ENCODE data around the gene C11orf98.
"Not testable (repeated sequence)": the region's sequence is repeated elsewhere in the genome, so short reads cannot be mapped to it uniquely, and the experiment has no call there.

Gene C11orf98

DNA sequence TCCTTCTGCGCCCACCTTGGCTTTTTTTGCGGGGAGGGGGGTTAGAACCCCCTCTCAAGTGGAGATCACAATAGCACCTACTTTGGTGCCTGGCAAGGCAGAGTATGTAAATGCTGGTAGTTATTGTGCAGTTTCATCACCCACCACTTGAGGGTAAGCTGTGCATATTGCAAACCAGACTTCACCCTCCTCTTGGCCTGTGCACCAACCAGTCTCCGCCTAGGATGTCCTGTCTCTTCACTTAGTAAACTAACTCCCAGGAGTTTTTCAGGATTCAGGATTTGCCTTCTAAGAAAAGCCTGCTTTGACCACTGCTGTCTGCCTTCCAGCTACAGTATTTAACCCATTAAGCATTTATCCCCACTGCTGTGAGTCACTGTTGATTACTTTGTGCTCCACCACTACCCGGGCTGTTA lies 15.8 kb upstream of the C11orf98 start:
- H3K4me1 ChIP-seq (ENCODE audit: control insufficient read depth in 1 of 2, insufficient read depth in 2 of 2, low read length in 2 of 2) = peaks cover 6 to 26% of the 10 kb centered on the region in 2 donors
- peaks cover 13 to 19% of the 10 kb centered on the region in 2 donors for H3K36me3 ChIP-seq (ENCODE audit: control insufficient read depth in 1 of 2, insufficient read depth in 2 of 2, low read length in 2 of 2)
- H3K9me3 ChIP-seq (ENCODE audit: control insufficient read depth in 1 of 2, low read length in 2 of 2) = no peaks in the 10 kb centered on the region
- H3K27ac ChIP-seq (ENCODE audit: low read length) = no peak overlapping the region
- H3K4me3 ChIP-seq (ENCODE audit: low read depth in 1 of 2, low read length in 2 of 2) = no peak overlapping the region
- no peaks in the 10 kb centered on the region for H3K27me3 ChIP-seq (ENCODE audit: low read depth, low read length)

DNA sequence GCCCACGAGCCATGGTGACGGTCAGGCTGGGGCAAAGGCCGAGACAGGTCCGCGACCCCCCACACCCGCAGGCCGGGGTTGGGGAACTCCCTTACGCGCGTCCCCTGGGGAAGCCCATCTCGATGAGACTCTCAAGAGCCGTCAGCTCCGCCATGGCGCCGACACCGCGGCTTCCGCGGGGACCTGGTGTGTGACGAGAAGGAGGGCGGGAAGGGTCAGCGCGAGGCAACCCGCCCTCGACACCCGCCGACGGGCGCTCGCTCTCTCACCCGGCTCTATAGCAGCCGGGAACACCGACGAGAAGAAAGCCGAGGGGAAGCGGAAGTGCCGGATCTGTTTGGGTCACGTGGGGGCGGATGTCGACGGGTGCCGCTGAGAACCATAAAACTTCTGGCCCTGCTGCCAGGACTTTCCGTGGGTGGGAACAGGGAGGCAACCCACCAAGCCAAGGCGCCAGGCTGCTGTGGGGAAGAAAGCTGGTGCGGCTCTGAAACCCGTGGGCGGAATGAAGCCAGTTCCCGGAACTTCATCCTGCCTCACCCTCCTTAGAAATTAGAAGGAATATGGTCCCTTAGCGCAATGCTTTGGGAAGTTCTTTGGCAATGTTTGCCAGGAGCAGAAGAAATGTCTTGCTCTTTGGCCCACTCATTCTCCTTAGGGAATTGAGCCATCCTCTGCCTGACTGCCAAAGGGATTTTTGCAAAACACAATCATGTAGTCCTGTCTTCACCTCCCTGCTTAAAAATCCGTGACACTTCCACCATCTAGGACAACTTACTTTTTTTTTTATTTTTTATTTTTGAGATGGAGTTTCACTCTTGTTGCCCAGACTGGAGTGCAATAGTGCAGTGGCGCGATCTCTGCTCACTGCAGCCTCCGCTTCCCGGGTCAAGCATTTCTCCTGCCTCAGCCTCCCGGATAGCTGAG lies 14.0 kb upstream of the C11orf98 start, which contains the start of gene UBXN1:
TSS of gene UBXN1 (minus strand) at position 304 of the 927 bp plus-strand sequence. CDS start at position 154, 150 bp downstream.
- H3K27ac ChIP-seq (ENCODE audit: low read length) = peak within 1 kb of the TSS; percentile 83
- no peaks in the 10 kb centered on the region for H3K27me3 ChIP-seq (ENCODE audit: low read depth, low read length)
- peaks cover 6 to 26% of the 10 kb centered on the region in 2 donors for H3K4me1 ChIP-seq (ENCODE audit: control insufficient read depth in 1 of 2, insufficient read depth in 2 of 2, low read length in 2 of 2)
- peak within 1 kb of the TSS; percentile 84 to 96 for H3K4me3 ChIP-seq (ENCODE audit: low read depth in 1 of 2, low read length in 2 of 2)
- H3K36me3 ChIP-seq (ENCODE audit: control insufficient read depth in 1 of 2, insufficient read depth in 2 of 2, low read length in 2 of 2) = peaks cover 13 to 24% of the 10 kb centered on the region in 2 donors
- no peaks in the 10 kb centered on the region for H3K9me3 ChIP-seq (ENCODE audit: control insufficient read depth in 1 of 2, low read length in 2 of 2)

DNA sequence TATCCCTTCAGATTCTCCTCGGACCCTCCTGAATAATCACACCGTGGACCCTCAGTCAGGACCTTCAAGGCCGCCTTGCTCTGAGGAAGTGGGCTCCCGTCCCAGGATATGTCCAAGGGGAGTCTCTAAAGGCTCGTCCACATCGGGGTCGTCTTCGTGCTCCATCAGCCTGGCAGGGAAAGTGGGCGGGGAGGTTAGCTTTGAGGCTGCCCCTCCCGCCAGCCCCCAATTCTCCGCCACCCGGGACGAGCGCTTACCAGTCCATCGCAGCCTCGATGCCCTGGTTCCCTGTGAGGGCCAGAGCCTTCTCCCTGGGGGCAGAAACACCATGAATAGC lies 13.4 kb upstream of the C11orf98 start:
- Histone ChIP-seq H3K4me3 (ENCODE audit: low read depth in 1 of 2, low read length in 2 of 2) (peak overlapping the region; percentile 84 to 96), H3K27me3 (ENCODE audit: low read depth, low read length) (no peaks in the 10 kb centered on the region), H3K36me3 (ENCODE audit: control insufficient read depth in 1 of 2, insufficient read depth in 2 of 2, low read length in 2 of 2) (peaks cover 13 to 24% of the 10 kb centered on the region in 2 donors), H3K9me3 (ENCODE audit: control insufficient read depth in 1 of 2, low read length in 2 of 2) (no peaks in the 10 kb centered on the region), H3K27ac (ENCODE audit: low read length) (peak overlapping the region; percentile 83), H3K4me1 (ENCODE audit: control insufficient read depth in 1 of 2, insufficient read depth in 2 of 2, low read length in 2 of 2) (peaks cover 6 to 29% of the 10 kb centered on the region in 2 donors)

DNA sequence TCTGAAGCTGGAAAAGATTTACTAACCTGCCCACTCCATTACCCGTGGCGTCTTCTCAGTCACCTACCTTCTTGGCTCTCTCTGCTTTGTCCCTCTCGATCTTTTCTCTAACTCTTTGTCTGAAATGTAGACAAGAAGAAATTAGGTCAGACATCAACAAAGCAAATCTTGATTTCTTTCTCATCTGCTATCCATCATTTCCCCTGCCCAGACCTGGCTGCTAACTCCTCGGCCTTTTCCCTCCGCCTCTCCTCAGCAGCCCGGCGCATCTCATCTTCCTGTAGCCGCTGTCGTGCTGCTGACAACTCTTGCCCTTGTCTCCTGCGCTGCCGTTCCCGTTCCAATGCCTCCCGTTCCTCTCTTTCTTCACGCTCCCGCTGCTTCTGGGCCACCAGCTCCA lies 12.7 kb upstream of the C11orf98 start:
- Histone ChIP-seq H3K9me3 (ENCODE audit: control insufficient read depth in 1 of 2, low read length in 2 of 2) (no peaks in the 10 kb centered on the region), H3K4me3 (ENCODE audit: low read depth in 1 of 2, low read length in 2 of 2) (peak overlapping the region; percentile 84 to 96), H3K36me3 (ENCODE audit: control insufficient read depth in 1 of 2, insufficient read depth in 2 of 2, low read length in 2 of 2) (peaks cover 13 to 24% of the 10 kb centered on the region in 2 donors), H3K4me1 (ENCODE audit: control insufficient read depth in 1 of 2, insufficient read depth in 2 of 2, low read length in 2 of 2) (peaks cover 6 to 35% of the 10 kb centered on the region in 2 donors), H3K27me3 (ENCODE audit: low read depth, low read length) (no peaks in the 10 kb centered on the region), H3K27ac (ENCODE audit: low read length) (peak overlapping the region; percentile 83)

DNA sequence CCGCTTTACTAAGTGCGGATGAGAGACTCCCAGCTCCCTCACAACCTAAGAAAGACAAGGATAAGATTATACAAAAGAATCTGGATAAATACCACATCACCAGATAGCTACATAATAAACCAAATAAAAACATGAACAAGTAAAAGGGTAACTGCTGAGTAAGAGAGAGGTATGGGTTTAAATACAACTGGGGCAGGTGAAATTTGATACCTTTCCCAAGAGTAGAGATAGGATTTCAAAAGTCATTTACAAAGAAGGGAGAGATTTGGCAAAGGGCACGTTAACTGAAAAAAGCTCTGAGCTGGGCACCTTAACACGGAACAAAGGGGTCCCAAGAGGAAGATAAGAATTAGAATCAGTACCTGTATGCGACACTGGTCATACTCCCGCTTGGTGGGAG lies 12.1 kb upstream of the C11orf98 start:
- Histone ChIP-seq H3K4me1 (ENCODE audit: control insufficient read depth in 1 of 2, insufficient read depth in 2 of 2, low read length in 2 of 2) (peaks cover 6 to 41% of the 10 kb centered on the region in 2 donors), H3K27ac (ENCODE audit: low read length) (no peak overlapping the region), H3K27me3 (ENCODE audit: low read depth, low read length) (no peaks in the 10 kb centered on the region), H3K4me3 (ENCODE audit: low read depth in 1 of 2, low read length in 2 of 2) (no peak overlapping the region), H3K9me3 (ENCODE audit: control insufficient read depth in 1 of 2, low read length in 2 of 2) (no peaks in the 10 kb centered on the region), H3K36me3 (ENCODE audit: control insufficient read depth in 1 of 2, insufficient read depth in 2 of 2, low read length in 2 of 2) (peaks cover 13 to 24% of the 10 kb centered on the region in 2 donors)

DNA sequence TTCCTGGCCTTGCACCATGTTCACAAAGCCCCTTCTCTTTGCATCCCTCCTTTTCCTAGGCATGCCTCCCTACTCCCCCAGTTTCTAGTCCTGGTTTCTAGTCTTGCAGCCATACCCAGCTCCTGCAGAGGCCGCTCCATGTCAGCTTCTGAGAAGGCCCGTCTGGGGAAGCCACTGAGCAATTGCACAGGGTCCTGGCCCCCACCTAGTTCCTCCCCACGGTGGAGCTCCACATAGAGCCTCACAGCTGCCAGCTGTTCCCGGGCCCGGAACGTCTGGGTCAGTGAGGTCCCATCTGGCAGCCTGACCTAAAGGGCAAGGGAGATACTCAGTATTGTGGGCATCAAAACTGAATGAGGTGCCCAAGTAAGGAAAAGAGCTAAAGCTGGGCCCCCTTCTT lies 11.7 kb upstream of the C11orf98 start:
- no peaks in the 10 kb centered on the region for H3K9me3 ChIP-seq (ENCODE audit: control insufficient read depth in 1 of 2, low read length in 2 of 2)
- no peaks in the 10 kb centered on the region for H3K27me3 ChIP-seq (ENCODE audit: low read depth, low read length)
- no peak overlapping the region for H3K4me3 ChIP-seq (ENCODE audit: low read depth in 1 of 2, low read length in 2 of 2)
- H3K4me1 ChIP-seq (ENCODE audit: control insufficient read depth in 1 of 2, insufficient read depth in 2 of 2, low read length in 2 of 2) = peaks cover 6 to 41% of the 10 kb centered on the region in 2 donors
- peaks cover 13 to 24% of the 10 kb centered on the region in 2 donors for H3K36me3 ChIP-seq (ENCODE audit: control insufficient read depth in 1 of 2, insufficient read depth in 2 of 2, low read length in 2 of 2)
- H3K27ac ChIP-seq (ENCODE audit: low read length) = no peak overlapping the region

DNA sequence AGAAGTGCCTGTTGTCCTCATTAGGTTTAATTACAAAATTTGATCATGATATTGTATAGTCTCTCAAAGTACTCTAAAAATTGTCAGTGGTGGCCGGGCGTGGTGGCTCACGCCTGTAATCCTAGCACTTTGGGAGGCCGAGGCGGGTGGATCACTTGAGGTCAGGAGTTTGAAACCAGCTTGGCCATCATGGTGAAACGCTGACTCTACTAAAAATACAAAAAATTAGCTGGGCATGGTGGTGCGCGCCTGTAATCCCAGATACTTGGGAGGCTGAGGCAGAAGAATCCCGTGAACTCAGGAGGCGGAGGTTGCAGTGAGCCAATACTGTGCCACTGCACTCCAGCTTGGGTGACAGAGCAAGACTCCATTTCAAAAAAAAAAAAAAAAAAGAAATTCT lies 10.4 kb upstream of the C11orf98 start:
- H3K4me3 ChIP-seq (ENCODE audit: low read depth in 1 of 2, low read length in 2 of 2); H3K27ac ChIP-seq (ENCODE audit: low read length); H3K9me3 ChIP-seq (ENCODE audit: control insufficient read depth in 1 of 2, low read length in 2 of 2); H3K27me3 ChIP-seq (ENCODE audit: low read depth, low read length): not testable (repeated sequence)
- peaks cover 6 to 47% of the 10 kb centered on the region in 2 donors for H3K4me1 ChIP-seq (ENCODE audit: control insufficient read depth in 1 of 2, insufficient read depth in 2 of 2, low read length in 2 of 2)
- peaks cover 13 to 24% of the 10 kb centered on the region in 2 donors for H3K36me3 ChIP-seq (ENCODE audit: control insufficient read depth in 1 of 2, insufficient read depth in 2 of 2, low read length in 2 of 2)

DNA sequence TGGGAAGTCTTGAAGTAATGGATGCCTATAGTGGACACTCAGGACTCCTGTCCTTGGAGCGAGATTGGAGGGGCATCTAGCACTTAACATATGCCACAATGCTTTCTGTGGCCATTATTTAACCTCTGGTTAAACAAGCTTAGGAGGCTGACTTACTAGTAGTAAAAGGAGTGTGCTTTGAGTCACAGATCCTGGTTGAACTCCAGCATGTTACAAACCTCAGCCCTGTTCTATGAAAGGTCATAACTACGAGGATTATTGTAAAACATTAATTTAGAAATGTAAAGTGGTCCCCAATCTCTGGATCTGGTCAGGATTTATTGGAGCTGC lies 8.2 kb upstream of the C11orf98 start:
- Histone ChIP-seq H3K4me1 (ENCODE audit: control insufficient read depth in 1 of 2, insufficient read depth in 2 of 2, low read length in 2 of 2) (peaks cover 4 to 41% of the 10 kb centered on the region in 2 donors), H3K27me3 (ENCODE audit: low read depth, low read length) (no peaks in the 10 kb centered on the region), H3K9me3 (ENCODE audit: control insufficient read depth in 1 of 2, low read length in 2 of 2) (no peaks in the 10 kb centered on the region), H3K36me3 (ENCODE audit: control insufficient read depth in 1 of 2, insufficient read depth in 2 of 2, low read length in 2 of 2) (peaks cover 13 to 24% of the 10 kb centered on the region in 2 donors), H3K4me3 (ENCODE audit: low read depth in 1 of 2, low read length in 2 of 2) (peak overlapping the region in 1 of 2 donors; percentile 95), H3K27ac (ENCODE audit: low read length) (no peak overlapping the region)

DNA sequence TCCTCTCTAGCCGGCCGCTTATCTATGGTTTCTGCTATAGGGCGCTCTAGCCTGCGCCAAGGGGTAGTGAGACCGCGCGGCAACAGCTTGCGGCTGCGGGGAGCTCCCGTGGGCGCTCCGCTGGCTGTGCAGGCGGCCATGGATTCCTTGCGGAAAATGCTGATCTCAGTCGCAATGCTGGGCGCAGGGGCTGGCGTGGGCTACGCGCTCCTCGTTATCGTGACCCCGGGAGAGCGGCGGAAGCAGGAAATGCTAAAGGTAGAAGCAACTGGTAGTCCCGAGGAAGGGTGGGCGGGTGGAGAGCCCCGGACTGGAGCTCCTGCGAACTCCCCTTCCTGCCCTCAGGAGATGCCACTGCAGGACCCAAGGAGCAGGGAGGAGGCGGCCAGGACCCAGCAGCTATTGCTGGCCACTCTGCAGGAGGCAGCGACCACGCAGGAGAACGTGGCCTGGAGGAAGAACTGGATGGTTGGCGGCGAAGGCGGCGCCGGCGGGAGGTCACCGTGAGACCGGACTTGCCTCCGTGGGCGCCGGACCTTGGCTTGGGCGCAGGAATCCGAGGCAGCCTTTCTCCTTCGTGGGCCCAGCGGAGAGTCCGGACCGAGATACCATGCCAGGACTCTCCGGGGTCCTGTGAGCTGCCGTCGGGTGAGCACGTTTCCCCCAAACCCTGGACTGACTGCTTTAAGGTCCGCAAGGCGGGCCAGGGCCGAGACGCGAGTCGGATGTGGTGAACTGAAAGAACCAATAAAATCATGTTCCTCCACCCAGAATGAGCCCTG lies 6.8 kb upstream of the C11orf98 start, which contains the start of the genes LBHD1 and UQCC3:
TSS of gene LBHD1 (minus strand) at position 660 of the 782 bp plus-strand sequence. CDS start 2,236 bp downstream, outside the sequence.
TSS of gene UQCC3 (plus strand) at position 66 of the 782 bp plus-strand sequence. CDS start at position 139, 73 bp downstream.
- no peaks in the 10 kb centered on the region for H3K9me3 ChIP-seq (ENCODE audit: control insufficient read depth in 1 of 2, low read length in 2 of 2)
- H3K4me3 ChIP-seq (ENCODE audit: low read depth in 1 of 2, low read length in 2 of 2) = peak within 1 kb of the TSS; percentile 77 to 95
- peak within 1 kb of the TSS; percentile 95 for H3K27ac ChIP-seq (ENCODE audit: low read length)
- peaks cover 9 to 40% of the 10 kb centered on the region in 2 donors for H3K4me1 ChIP-seq (ENCODE audit: control insufficient read depth in 1 of 2, insufficient read depth in 2 of 2, low read length in 2 of 2)
- no peaks in the 10 kb centered on the region for H3K27me3 ChIP-seq (ENCODE audit: low read depth, low read length)
- peaks cover 11 to 14% of the 10 kb centered on the region in 2 donors for H3K36me3 ChIP-seq (ENCODE audit: control insufficient read depth in 1 of 2, insufficient read depth in 2 of 2, low read length in 2 of 2)

DNA sequence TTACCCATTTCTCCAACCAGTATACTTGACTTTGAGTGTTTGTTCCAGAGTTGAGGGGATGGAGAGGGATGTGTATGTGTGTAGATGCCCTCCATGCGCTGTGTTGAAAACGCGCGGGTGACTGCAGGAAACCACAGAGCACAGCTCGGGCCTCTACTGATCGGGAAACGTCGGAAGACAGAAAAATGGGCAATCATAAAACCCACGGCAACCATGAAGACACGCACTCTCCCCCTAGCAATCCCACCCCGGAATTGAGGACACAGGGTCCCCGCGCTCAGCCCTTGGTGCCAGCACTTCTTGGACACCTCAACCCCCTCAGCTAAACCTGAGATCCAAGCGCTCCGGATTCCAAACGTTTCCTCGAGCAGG lies 6.2 kb upstream of the C11orf98 start:
- H3K27ac ChIP-seq (ENCODE audit: low read length) = peak overlapping the region; percentile 95
- no peaks in the 10 kb centered on the region for H3K27me3 ChIP-seq (ENCODE audit: low read depth, low read length)
- H3K4me3 ChIP-seq (ENCODE audit: low read depth in 1 of 2, low read length in 2 of 2) = peak overlapping the region; percentile 77 to 95
- no peaks in the 10 kb centered on the region for H3K9me3 ChIP-seq (ENCODE audit: control insufficient read depth in 1 of 2, low read length in 2 of 2)
- peaks cover 15 to 40% of the 10 kb centered on the region in 2 donors for H3K4me1 ChIP-seq (ENCODE audit: control insufficient read depth in 1 of 2, insufficient read depth in 2 of 2, low read length in 2 of 2)
- H3K36me3 ChIP-seq (ENCODE audit: control insufficient read depth in 1 of 2, insufficient read depth in 2 of 2, low read length in 2 of 2) = peaks cover 6 to 8% of the 10 kb centered on the region in 2 donors

All from muscle layer of duodenum (tissue), 2 donors.